ENCODE data around the gene CTTNBP2. TPM values are rescaled to one million over a fixed set of nuclear protein-coding genes. Genes with fewer than 3 reads are reported as not detected.

The CTTNBP2 gene
- total and polyA plus RNA-seq, 2 of the 13 experiments (the other 11 are each of a cell fraction or from before 2014, with no cell fraction given), result not detected

DNA sequence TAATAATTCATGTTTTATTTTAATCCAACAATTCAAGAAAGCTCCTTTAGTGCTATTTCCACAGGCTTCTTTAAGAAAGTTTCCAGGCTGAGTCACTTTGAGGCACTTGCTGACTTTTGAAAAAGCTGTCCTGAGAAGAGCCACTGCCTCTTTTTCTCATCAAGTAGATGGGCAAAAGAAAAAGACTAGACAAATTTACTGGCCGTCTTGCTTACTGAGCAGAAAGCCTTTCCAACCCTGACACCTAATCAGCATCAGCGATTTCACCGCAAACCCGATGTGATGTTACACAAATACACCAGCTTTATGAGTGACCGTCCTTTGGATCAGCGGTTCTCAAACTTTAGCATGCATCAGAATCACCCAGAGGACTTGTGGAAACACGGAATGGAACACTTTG, 24.3 kb downstream of the CTTNBP2 start:
- Histone ChIP-seq H3K27ac (ENCODE audit: extremely low read length, insufficient read depth, low read length) (no peak overlapping the region), H3K79me2 (ENCODE audit: insufficient read depth, low read length) (no peaks in the 10 kb centered on the region), H3K9ac (ENCODE audit: insufficient read depth, low read depth, low read length) (no peak overlapping the region), H3K4me3 (replicated peaks in 1 of 3; ENCODE audit: insufficient read depth in 1 of 3, low read depth in 2 of 3, low read length in 3 of 3) (no peak overlapping the region), H3K27me3 (ENCODE audit: control insufficient read depth in 1 of 2, insufficient read depth in 2 of 2, low read length in 2 of 2) (no peaks in the 10 kb centered on the region), H3K4me1 (ENCODE audit: insufficient read depth, low read length) (no peaks in the 10 kb centered on the region), H2AFZ (ENCODE audit: low read length) (no peak overlapping the region), H4K20me1 (ENCODE audit: insufficient read depth, low read length) (no peaks in the 10 kb centered on the region), H3K9me3 (ENCODE audit: low read length) (no peaks in the 10 kb centered on the region), H3K36me3 (replicated peaks in 1 of 2; ENCODE audit: control insufficient read depth in 1 of 2, insufficient read depth in 2 of 2, low read length in 2 of 2) (no peaks in the 10 kb centered on the region), H3K4me2 (ENCODE audit: low read depth, low read length) (no peak overlapping the region)
- ChIA-PET CTCF (ENCODE audit: low intra/inter-chr PET ratio, low total read pairs) (no interaction called here), POLR2A (no interaction called here)
- TF ChIP-seq, protein P1, sequence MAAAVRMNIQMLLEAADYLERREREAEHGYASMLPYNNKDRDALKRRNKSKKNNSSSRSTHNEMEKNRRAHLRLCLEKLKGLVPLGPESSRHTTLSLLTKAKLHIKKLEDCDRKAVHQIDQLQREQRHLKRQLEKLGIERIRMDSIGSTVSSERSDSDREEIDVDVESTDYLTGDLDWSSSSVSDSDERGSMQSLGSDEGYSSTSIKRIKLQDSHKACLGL (CRISPR knock-in tag; IDR thresholded peaks at IDR 0.05), result no peak
- TF ChIP-seq, protein P2, sequence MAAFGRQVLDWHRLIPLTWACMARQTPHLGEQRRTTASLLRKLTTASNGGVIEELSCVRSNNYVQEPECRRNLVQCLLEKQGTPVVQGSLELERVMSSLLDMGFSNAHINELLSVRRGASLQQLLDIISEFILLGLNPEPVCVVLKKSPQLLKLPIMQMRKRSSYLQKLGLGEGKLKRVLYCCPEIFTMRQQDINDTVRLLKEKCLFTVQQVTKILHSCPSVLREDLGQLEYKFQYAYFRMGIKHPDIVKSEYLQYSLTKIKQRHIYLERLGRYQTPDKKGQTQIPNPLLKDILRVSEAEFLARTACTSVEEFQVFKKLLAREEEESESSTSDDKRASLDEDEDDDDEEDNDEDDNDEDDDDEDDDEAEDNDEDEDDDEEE (CRISPR knock-in tag; IDR thresholded peaks at IDR 0.05), result no peak
- TF ChIP-seq ZBTB2 (CRISPR knock-in tag; IDR thresholded peaks at IDR 0.05; ENCODE audit: low read depth) (no peak), KMT2A (CRISPR knock-in tag; IDR thresholded peaks at IDR 0.05) (no peak), ZFYVE20 (CRISPR knock-in tag; IDR thresholded peaks at IDR 0.05; ENCODE audit: borderline replicate concordance, low read depth) (no peak), MAX (IDR thresholded peaks at IDR 0.05) (no peak), ARNTL (CRISPR knock-in tag; IDR thresholded peaks at IDR 0.05) (no peak), RBFOX2 (IDR thresholded peaks at IDR 0.05; ENCODE audit: low read depth, low read length) (no peak), CHD2 (IDR thresholded peaks at IDR 0.05; ENCODE audit: low read depth, low read length) (no peak), SMAD1 (CRISPR knock-in tag; IDR thresholded peaks at IDR 0.05; ENCODE audit: borderline replicate concordance, low read depth) (no peak), RFXAP (CRISPR knock-in tag; IDR thresholded peaks at IDR 0.05; ENCODE audit: borderline replicate concordance) (no peak), ARID2 (CRISPR knock-in tag; IDR thresholded peaks at IDR 0.05; ENCODE audit: borderline replicate concordance) (no peak), KLF13 (CRISPR knock-in tag; IDR thresholded peaks at IDR 0.05) (no peak)
- TF ChIP-seq, protein P3, sequence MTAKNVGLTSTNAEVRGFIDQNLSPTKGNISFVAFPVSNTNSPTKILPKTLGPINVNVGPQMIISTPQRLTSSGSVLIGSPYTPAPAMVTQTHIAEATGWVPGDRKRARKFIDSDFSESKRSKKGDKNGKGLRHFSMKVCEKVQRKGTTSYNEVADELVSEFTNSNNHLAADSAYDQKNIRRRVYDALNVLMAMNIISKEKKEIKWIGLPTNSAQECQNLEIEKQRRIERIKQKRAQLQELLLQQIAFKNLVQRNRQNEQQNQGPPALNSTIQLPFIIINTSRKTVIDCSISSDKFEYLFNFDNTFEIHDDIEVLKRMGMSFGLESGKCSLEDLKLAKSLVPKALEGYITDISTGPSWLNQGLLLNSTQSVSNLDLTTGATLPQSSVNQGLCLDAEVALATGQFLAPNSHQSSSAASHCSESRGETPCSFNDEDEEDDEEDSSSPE (CRISPR knock-in tag; IDR thresholded peaks at IDR 0.05), result no peak
- TF ChIP-seq, protein P4, sequence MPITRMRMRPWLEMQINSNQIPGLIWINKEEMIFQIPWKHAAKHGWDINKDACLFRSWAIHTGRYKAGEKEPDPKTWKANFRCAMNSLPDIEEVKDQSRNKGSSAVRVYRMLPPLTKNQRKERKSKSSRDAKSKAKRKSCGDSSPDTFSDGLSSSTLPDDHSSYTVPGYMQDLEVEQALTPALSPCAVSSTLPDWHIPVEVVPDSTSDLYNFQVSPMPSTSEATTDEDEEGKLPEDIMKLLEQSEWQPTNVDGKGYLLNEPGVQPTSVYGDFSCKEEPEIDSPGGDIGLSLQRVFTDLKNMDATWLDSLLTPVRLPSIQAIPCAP (CRISPR knock-in tag; IDR thresholded peaks at IDR 0.05; ENCODE audit: low read depth), result no peak
- in situ Hi-C loops (cut with HindIII; ENCODE audit: extremely low pct_ligation_motif_present, low pct_unique_long_range_greater_than_20kb), result no loop called here
- BruUV-seq (replicated peaks), result no TSS peak
- FAIRE-seq, result no peak
- DNase-seq (ENCODE audit: low spot score), result no peak
- intact Hi-C loops (cut with micrococcal nuclease; ENCODE audit: unreplicated experiment), result no loop called here
- ATAC-seq, result no peak
- 40% methylated on average over 7 of the region's 7 CpGs for WGBS (ENCODE audit: low lambda C conversion rate)

All from HepG2 (cell line).